BLaER1 (cell line): ENCODE measurements around the gene CECR2.

Source experiments
- H3K27ac ChIP-seq: shearing (Covaris generic); formaldehyde crosslinking; 2 replicates; pipeline ENCODE4 v1.8.1; 2022
- H3K27me3 ChIP-seq: shearing (Covaris generic); formaldehyde crosslinking; 2 replicates; pipeline ENCODE4 v1.8.1; 2022
- H3K36me3 ChIP-seq: shearing (Covaris generic); formaldehyde crosslinking; 2 replicates; pipeline ENCODE4 v1.8.1; 2022
- H3K4me1 ChIP-seq: shearing (Covaris generic); formaldehyde crosslinking; 2 replicates; pipeline ENCODE4 v1.8.1; 2022
- H3K4me2 ChIP-seq: shearing (Covaris generic); formaldehyde crosslinking; 2 replicates; pipeline ENCODE4 v1.8.1; 2022
- H3K4me3 ChIP-seq: shearing (Covaris generic); formaldehyde crosslinking; 2 replicates; pipeline ENCODE4 v1.8.1; 2022
- H3K9ac ChIP-seq: shearing (Covaris generic); formaldehyde crosslinking; 2 replicates; pipeline ENCODE4 v1.8.1; 2022
- H3K9me3 ChIP-seq: shearing (Covaris generic); formaldehyde crosslinking; 2 replicates; pipeline ENCODE4 v1.8.1; 2022
- H4K20me1 ChIP-seq: shearing (Covaris generic); formaldehyde crosslinking; 2 replicates; pipeline ENCODE4 v1.8.1; 2022
- Cebpa-rat ChIP-seq: shearing (Covaris generic); IDR thresholded peaks from 2 replicates; pipeline ENCODE4 v1.8.1; 2022

Gene CECR2

DNA sequence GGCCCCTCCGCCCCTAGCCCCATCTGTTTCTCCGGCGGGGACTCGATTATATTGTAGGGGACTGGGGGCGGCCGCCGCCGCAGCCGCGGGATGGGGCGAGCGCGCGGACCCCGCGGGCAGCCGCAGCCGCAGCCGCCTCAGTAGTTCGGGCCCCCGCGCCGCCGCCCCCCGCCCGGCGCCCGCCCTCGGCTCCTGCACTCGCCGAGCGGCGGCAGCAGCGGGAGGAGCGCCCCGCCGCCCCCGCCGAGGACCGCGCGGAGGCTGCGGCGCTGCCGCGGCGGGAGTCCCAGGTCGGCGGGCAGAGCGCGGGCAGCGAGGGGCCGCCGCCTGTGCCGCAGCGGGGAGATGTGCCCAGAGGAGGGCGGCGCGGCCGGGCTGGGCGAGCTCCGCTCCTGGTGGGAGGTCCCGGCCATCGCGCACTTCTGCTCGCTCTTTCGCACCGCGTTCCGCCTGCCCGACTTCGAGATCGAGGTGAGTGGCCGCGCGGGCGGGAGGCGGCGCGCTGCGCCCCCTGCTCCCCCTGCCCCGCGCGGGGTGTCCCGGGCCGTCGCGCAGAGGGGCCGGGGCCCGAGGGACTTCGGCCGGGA, at the start of gene CECR2:
Gene CECR2 (plus strand): TSS at position 22 of the 587 bp plus-strand sequence. CDS start 324 bp downstream, at position 346.
- no peaks in the 10 kb centered on the region for H3K9me3 ChIP-seq
- H3K9ac ChIP-seq, result peak within 1 kb of the TSS; percentile 60
- peaks cover 71% of the 10 kb centered on the region for H3K27me3 ChIP-seq
- peaks cover 33% of the 10 kb centered on the region for H3K4me1 ChIP-seq
- peak within 1 kb of the TSS; percentile 76 for H3K4me3 ChIP-seq
- H4K20me1 ChIP-seq, result peaks cover 38% of the 10 kb centered on the region
- peak within 1 kb of the TSS; percentile 51; the same call in 1 of the 2 replicates for H3K27ac ChIP-seq
- no peaks in the 10 kb centered on the region for H3K36me3 ChIP-seq
- TF ChIP-seq Cebpa-rat, result no peak
- peak within 1 kb of the TSS; percentile 97 for H3K4me2 ChIP-seq

DNA sequence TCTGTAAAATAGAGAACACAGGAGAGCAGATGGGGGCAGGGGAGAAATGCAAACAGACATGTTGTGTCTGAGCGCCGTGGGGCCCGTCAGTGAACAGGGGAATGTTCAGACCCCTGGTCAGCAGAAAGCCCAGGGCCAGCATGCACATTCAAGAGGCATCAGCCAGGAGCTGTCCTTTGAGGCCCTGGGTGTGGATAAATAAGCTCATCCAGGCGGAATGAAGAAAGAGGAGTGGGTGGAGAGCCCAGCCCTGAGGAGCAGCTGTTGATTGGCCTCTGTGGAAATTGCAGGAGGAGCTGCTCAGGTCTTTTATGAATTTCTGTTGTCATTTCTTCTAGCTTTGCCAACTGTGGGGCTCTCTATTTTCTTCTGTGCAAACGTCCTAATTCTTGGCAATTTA, 49.7 kb upstream of the CECR2 start:
- no peaks in the 10 kb centered on the region for H3K27me3 ChIP-seq
- no peak overlapping the region for H3K4me2 ChIP-seq
- H3K36me3 ChIP-seq, result no peaks in the 10 kb centered on the region
- H3K9ac ChIP-seq, result no peak overlapping the region
- no peaks in the 10 kb centered on the region for H3K9me3 ChIP-seq
- no peak for TF ChIP-seq Cebpa-rat
- no peaks in the 10 kb centered on the region for H3K4me1 ChIP-seq
- H4K20me1 ChIP-seq, result no peaks in the 10 kb centered on the region
- H3K4me3 ChIP-seq, result no peak overlapping the region
- no peak overlapping the region for H3K27ac ChIP-seq

DNA sequence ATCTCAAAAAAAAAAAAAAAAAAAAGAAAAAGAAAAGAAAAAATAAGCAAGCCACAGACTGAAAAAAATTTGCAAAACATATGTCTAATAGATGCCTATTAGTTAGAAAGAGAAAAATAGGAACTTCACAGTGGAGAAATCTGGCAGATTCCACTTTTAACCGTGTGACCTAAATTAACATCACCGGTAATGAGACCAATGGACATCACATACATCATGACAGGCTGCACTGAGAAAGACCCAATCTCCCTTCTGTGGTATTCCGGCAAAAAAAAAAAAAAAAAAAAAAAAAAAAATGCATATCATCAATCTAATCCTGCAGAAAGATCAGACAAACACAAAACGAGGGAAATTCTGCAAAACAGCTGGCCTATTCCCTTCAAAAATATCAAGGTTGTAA, 46.7 kb upstream of the CECR2 start:
- Histone ChIP-seq H3K4me2 (no peak overlapping the region), H3K27me3 (no peaks in the 10 kb centered on the region), H3K4me1 (no peaks in the 10 kb centered on the region), H3K9ac (no peak overlapping the region), H3K9me3 (no peaks in the 10 kb centered on the region), H3K27ac (no peak overlapping the region), H3K4me3 (no peak overlapping the region), H4K20me1 (no peaks in the 10 kb centered on the region), H3K36me3 (no peaks in the 10 kb centered on the region)
- TF ChIP-seq Cebpa-rat, result no peak

DNA sequence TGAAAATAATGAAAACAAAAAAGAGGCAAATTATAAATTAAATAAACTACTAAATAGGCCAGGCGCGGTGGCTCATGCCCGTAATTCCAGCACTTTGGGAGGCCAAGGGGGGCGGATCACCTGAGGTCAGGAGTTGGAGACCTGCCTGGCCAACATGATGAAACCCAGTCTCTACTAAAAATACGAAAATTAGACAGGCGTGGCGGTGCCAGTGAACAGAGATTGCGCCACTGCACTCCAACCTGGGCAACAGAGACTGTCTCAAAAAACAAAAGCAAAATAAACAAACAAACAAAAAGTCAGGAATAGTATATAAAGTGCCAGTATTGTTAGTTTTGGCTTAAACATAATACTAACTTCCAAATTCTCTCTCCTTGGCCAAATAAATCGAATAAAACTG, 37.6 kb upstream of the CECR2 start:
- H3K27ac ChIP-seq, result no peak overlapping the region
- H3K36me3 ChIP-seq, result no peaks in the 10 kb centered on the region
- no peaks in the 10 kb centered on the region for H4K20me1 ChIP-seq
- H3K4me2 ChIP-seq, result no peak overlapping the region
- H3K4me3 ChIP-seq, result no peak overlapping the region
- no peak for TF ChIP-seq Cebpa-rat
- H3K4me1 ChIP-seq, result 0 out of 2 replicates have a peak, but pooled peaks cover 4% of the 10 kb centered on the region
- no peak overlapping the region for H3K9ac ChIP-seq
- no peaks in the 10 kb centered on the region for H3K27me3 ChIP-seq
- no peaks in the 10 kb centered on the region for H3K9me3 ChIP-seq

DNA sequence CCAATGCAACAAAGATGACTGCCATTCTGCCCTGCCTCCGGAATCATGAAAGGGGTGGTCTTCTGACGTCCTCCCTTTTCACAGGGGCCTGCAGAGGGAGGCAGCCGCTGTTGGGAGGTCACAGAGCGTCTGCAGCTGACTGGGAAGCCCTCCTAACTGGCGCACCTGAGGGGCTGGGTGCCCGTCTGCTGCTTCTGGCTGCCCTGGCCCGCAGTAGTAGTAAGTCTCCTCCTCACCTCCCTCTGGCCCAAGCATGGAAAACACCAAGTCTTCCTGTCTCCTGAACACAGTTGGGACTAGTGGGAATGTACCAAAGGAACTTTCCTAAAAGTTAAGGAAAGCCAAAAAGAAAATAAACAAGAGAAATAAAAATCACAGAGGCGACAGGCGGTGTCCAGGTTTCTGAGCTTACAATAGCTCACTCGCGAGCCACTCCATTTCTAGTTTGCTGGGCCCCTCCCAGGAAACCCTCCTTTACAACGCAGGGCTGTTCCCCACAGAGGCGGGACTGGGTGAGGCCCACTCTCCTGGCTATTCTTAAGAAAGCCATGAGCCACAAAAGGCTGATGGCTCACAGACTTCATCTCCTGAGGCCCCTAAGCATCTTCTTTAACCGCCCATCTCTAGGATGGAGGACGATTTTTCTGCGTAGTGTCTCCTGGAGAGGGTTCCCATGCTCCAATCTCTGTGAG, 37.0 kb upstream of the CECR2 start:
- Histone ChIP-seq H4K20me1 (no peaks in the 10 kb centered on the region), H3K27me3 (no peaks in the 10 kb centered on the region), H3K4me2 (no peak overlapping the region), H3K27ac (no peak overlapping the region), H3K4me3 (no peak overlapping the region), H3K9me3 (no peaks in the 10 kb centered on the region), H3K9ac (no peak overlapping the region), H3K4me1 (0 out of 2 replicates have a peak, but pooled peaks cover 4% of the 10 kb centered on the region), H3K36me3 (no peaks in the 10 kb centered on the region)
- TF ChIP-seq Cebpa-rat, result no peak

DNA sequence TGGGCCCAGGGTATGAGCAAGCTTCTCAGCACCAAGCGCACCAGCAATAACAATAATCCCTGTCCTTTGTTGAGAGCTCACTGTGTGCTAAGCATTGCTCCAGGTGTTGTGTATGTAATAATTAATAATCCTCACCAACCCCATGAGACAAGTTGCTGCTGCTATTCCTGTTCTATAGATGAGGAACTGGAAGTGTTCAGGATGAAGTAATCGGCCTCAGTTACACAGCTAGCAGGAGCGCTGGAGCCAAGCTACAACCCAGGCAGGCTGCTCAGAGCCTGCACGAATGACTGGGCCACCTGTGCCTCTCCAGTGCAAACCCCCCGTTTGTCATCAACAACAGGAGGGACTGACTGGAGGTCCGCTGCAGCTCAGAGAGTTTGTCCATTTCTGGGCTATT, 35.2 kb upstream of the CECR2 start:
- H3K4me1 ChIP-seq, result 0 out of 2 replicates have a peak, but pooled peaks cover 4% of the 10 kb centered on the region
- H3K4me2 ChIP-seq, result no peak overlapping the region
- H3K9me3 ChIP-seq, result no peaks in the 10 kb centered on the region
- no peak overlapping the region for H3K4me3 ChIP-seq
- no peak overlapping the region for H3K27ac ChIP-seq
- no peak overlapping the region for H3K9ac ChIP-seq
- H4K20me1 ChIP-seq, result no peaks in the 10 kb centered on the region
- no peaks in the 10 kb centered on the region for H3K36me3 ChIP-seq
- no peaks in the 10 kb centered on the region for H3K27me3 ChIP-seq
- TF ChIP-seq Cebpa-rat, result no peak

DNA sequence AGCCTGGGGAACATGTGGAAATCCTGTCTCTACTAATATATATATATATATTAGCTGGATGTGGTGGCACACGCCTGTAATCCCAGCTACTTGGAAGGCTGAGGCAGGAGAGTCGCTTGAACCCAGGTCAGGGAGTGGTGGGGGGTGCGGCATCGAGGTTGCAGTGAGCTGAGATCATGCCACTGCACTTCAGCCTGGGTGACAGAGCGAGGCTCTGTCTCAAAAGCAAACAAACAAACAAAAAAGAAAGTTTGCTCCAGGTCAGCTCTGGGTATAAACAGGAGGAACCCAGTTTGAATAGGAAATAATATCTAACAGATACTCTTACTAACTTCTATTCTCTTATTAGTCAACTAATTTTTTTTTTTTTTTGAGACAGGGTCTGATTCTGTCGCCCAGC, 34.3 kb upstream of the CECR2 start:
- Histone ChIP-seq H3K4me2 (no peak overlapping the region), H3K36me3 (no peaks in the 10 kb centered on the region), H3K27ac (no peak overlapping the region), H4K20me1 (no peaks in the 10 kb centered on the region), H3K4me1 (0 out of 2 replicates have a peak, but pooled peaks cover 4% of the 10 kb centered on the region), H3K4me3 (no peak overlapping the region), H3K9me3 (no peaks in the 10 kb centered on the region), H3K27me3 (no peaks in the 10 kb centered on the region), H3K9ac (no peak overlapping the region)
- TF ChIP-seq Cebpa-rat, result no peak

DNA sequence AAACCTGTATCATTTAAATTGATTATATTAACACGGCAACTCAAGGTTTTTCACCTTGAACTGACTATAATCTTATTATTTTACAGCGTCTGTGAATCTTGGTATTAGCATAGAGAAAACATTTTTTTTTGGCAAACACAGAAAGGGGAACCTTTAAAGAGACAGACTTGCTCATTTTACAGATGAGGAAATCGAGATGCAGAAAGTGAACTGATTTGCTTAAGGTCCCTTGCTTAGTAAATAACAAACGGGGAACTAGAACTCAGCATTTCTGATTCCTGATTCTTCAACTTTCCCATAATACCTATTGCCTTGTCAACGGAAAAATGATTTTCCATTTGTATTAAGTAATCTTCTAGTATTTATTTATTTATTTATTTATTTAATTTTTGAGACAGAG, 33.2 kb upstream of the CECR2 start:
- Histone ChIP-seq H3K27me3 (no peaks in the 10 kb centered on the region), H3K9me3 (no peaks in the 10 kb centered on the region), H3K9ac (no peak overlapping the region), H3K4me3 (no peak overlapping the region), H3K4me1 (no peaks in the 10 kb centered on the region), H3K36me3 (no peaks in the 10 kb centered on the region), H4K20me1 (no peaks in the 10 kb centered on the region), H3K27ac (no peak overlapping the region), H3K4me2 (no peak overlapping the region)
- TF ChIP-seq Cebpa-rat, result no peak

DNA sequence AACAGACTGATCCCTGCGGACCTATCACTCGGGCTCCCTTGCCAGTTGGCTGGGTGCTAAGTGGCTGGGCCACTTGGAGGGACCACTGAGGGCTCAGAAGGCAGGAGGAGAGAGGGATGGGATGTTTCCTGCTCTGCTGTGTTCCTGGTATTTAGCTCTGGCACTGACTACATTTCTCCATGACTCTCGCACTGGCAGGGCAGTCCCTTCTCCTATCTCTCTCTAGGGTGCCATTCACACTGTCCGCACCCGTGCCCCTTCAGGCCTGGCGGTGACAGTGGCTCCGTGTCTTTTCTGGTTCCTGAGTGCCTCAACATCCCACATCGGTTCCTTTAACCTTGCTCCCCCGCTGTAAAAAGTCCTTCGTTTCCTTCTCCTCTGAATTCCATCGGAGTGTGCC, 31.6 kb upstream of the CECR2 start:
- no peak overlapping the region for H3K9ac ChIP-seq
- no peak overlapping the region for H3K27ac ChIP-seq
- H4K20me1 ChIP-seq, result no peaks in the 10 kb centered on the region
- H3K27me3 ChIP-seq, result no peaks in the 10 kb centered on the region
- no peaks in the 10 kb centered on the region for H3K36me3 ChIP-seq
- H3K4me3 ChIP-seq, result no peak overlapping the region
- no peak for TF ChIP-seq Cebpa-rat
- no peaks in the 10 kb centered on the region for H3K9me3 ChIP-seq
- H3K4me2 ChIP-seq, result no peak overlapping the region
- H3K4me1 ChIP-seq, result no peaks in the 10 kb centered on the region

DNA sequence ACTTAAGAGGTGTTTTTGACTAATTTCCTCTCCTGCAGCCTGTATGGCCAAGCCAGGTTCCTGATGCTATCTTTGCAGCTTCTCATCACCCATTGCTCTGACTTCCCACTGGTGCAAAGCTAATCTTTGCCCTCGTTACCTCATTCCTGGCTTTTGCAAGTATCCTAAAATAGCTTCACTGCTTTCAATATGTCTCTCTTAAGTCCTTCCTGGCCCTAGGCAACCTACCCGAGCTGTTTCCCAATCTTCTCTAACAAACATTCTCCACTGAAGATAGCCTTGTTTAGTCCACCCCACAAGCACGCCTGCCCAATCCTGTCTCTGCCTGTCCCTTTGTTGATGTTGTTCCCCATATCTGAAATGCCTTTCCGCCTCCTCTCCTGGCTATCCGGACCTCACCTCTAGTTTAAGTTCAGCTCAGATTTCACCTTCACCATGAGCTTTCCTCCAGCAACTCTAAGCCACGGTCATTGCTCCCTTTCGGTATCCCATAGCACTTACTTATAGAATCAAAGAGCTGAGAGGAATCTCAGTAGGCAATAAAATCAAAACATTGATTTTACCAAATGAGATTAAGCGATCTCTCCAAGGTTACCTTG, 30.1 kb upstream of the CECR2 start:
- no peak overlapping the region for H3K9ac ChIP-seq
- H3K27ac ChIP-seq, result no peak overlapping the region
- no peak for TF ChIP-seq Cebpa-rat

More for the DNA sequence above, 30.1 kb upstream of the CECR2 start:
- no peaks in the 10 kb centered on the region for H3K27me3 ChIP-seq
- H3K4me2 ChIP-seq, result no peak overlapping the region
- 0 out of 2 replicates have a peak, but pooled peaks cover 5% of the 10 kb centered on the region for H3K4me1 ChIP-seq
- H3K4me3 ChIP-seq, result no peak overlapping the region
- H3K36me3 ChIP-seq, result no peaks in the 10 kb centered on the region
- no peaks in the 10 kb centered on the region for H4K20me1 ChIP-seq
- H3K9me3 ChIP-seq, result no peaks in the 10 kb centered on the region
